AG09319 (cell line): ENCODE results near the gene KIRREL3.

Experiments
- DNase-seq: peaks from one replicate; pipeline ENCODE4 v3.0.0-alpha.2; 2010; ENCODE audit warnings: low read depth; ENCODE audit errors: extremely low read depth
- CTCF ChIP-seq: IDR thresholded peaks from 2 replicates; pipeline ENCODE4 v1.5.1; 2011; ENCODE audit warnings: low read depth, mild to moderate bottlenecking, inconsistent platforms, low read length, moderate library complexity

Gene KIRREL3

DNA sequence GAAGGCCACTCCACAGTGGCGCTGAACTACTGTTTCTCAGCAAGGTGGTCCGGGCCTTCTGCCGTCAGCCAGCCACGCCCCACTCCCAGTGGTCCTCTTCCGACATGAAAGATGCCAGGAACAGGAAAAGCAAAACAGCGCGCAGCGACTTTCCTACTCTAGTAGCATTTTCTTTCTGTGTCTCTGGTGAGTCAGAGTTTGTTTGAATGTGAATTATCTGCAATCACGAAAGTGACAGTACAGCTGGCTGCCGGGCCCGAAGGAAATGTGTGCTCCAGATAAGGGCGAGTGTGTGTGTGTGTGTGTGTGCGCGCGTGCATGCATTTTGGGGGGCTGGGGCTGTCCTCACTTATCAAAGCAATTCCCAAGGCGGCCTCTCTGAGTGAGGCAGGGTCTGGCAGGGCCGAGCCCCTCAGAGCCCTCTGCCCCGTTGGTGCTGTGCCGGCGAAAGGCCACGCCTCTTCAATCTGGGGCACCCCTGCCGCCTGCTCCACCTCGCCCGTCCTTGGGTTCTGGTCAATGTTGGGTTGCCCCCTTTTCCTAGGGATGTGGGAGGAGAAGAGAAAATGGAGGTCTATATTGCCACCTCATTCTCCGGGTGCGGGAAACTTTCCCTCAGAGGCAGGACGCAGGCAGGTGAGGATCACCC lies 288.5 kb downstream of the KIRREL3 start:
- DNase-seq: no peak
- no peak for TF ChIP-seq CTCF

GRCh38 chr11:126710804-126711399 lies 289.7 kb downstream of the KIRREL3 start:
- no peak for DNase-seq
- no peak for TF ChIP-seq CTCF

- TF ChIP-seq CTCF: no peak
- no peak for DNase-seq
Measured at GRCh38 chr11:126707498-126707897, 293.1 kb downstream of the KIRREL3 start.

DNA sequence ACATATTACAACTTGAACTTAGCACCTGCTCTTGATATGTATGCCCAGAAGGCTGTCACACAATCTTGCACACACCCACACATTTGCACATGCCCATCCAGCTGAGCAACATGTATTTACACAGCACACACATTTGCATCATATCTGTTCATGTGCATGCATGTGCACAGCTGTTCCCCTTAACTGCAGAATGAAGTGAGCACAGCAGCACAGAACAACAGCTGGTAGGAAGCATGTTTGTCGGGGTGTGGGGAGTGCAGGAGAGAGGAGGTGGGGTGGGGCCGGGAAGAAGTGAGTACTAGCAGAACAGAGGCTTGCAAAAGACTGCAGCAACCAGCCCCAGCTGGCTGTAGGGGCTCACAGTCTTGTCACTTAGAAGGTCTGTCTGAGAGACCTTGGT lies 296.5 kb downstream of the KIRREL3 start:
- DNase-seq: no peak
- TF ChIP-seq CTCF: no peak

DNA sequence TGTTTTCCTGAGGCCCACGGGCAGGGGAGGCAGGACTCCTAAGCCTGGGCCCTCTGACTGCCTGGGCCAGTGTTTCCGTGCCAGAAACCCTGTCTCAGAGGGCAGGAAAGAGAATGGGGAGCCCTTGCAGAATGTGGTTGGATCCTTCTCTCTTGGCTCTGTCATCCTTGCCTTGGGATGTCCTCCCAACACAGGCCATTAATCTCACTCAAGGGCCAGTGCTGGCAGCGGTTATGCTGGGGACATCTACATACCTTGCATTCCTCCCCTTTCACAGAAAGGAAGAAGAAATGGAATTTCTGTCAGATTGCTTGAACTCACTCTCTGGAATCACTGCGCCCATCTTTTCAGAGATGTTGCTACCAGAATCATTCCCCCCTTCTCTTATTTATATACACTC lies 296.9 kb downstream of the KIRREL3 start:
- TF ChIP-seq CTCF: no peak
- no peak for DNase-seq

GRCh38 chr11:126702987-126703386 lies 297.6 kb downstream of the KIRREL3 start:
- TF ChIP-seq CTCF: no peak
- DNase-seq: no peak

DNA sequence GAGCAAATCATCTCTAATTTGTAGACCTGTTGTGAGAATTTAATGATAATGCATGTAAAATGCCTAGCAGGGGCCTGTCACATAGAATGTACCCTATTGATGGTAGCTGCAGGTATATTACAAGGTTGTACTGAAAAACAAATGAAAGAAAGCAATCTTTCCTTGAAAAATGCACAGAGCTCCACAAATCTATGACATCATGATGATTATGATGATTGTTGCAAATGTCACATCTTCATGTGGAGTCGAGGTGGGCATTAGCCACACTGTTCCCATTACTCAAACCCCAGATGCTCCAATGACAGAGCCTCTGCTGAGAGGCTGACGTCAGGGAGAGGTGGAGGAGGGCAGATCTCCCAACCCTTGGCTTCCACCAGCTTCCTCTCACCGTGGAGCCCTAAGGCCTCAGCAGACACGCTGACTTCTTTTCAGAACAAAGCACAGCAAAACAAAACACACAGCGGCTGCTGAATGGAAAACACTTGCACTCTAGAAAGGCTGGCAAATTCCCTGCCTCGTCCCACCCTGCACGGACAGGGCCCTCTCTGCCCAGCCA lies 298.3 kb downstream of the KIRREL3 start:
- no peak for TF ChIP-seq CTCF
- no peak for DNase-seq
